ENCODE data around the gene KHDRBS2. TPM values are rescaled to one million over a fixed set of nuclear protein-coding genes. Genes with fewer than 3 reads are reported as not detected.

Gene KHDRBS2
- total RNA-seq, 1 experiment from 2014 or later = 1.2 TPM

GRCh38 chr6:62236784-62237183, 49.2 kb downstream of the KHDRBS2 start:
- H3K27ac Mint-ChIP-seq = no peak overlapping the region
- no peak for TF ChIP-seq JAZF1 (CRISPR knock-in tag; IDR thresholded peaks at IDR 0.05)
- no peak for TF ChIP-seq CTCF (IDR thresholded peaks at IDR 0.05)
- no peak for TF ChIP-seq E2F5 (CRISPR knock-in tag; IDR thresholded peaks at IDR 0.05)
- no peak for TF ChIP-seq RELA (CRISPR knock-in tag; IDR thresholded peaks at IDR 0.05; ENCODE audit: borderline replicate concordance)
- TF ChIP-seq E2F1 (CRISPR knock-in tag; IDR thresholded peaks at IDR 0.05) = no peak
- TF ChIP-seq ZNF423 (CRISPR knock-in tag; IDR thresholded peaks at IDR 0.05) = no peak
- no peak for TF ChIP-seq GTF2I (CRISPR knock-in tag; conservative IDR thresholded peaks at IDR 0.05)
- TF ChIP-seq NR3C1 (CRISPR knock-in tag; conservative IDR thresholded peaks at IDR 0.05; ENCODE audit: low read depth) = no peak
- TF ChIP-seq ZNF121 (CRISPR knock-in tag; IDR thresholded peaks at IDR 0.05) = no peak
- no peak for TF ChIP-seq ETV6 (CRISPR knock-in tag; IDR thresholded peaks at IDR 0.05)
- TF ChIP-seq SP1 (CRISPR knock-in tag; conservative IDR thresholded peaks at IDR 0.05) = no peak
- TF ChIP-seq HMGA2 (CRISPR knock-in tag; IDR thresholded peaks at IDR 0.05) = no peak
- no peak for TF ChIP-seq CREB1 (CRISPR knock-in tag; IDR thresholded peaks at IDR 0.05)
- no peak for TF ChIP-seq ZNF512 (CRISPR knock-in tag; IDR thresholded peaks at IDR 0.05; ENCODE audit: borderline replicate concordance)
- TF ChIP-seq HMGXB4 (CRISPR knock-in tag; IDR thresholded peaks at IDR 0.05) = no peak
- no peak for TF ChIP-seq TCF7 (CRISPR knock-in tag; IDR thresholded peaks at IDR 0.05; ENCODE audit: low read depth)
- no peak for TF ChIP-seq ARID4B (CRISPR knock-in tag; IDR thresholded peaks at IDR 0.05; ENCODE audit: borderline replicate concordance)
- no peak for TF ChIP-seq NFYB (CRISPR knock-in tag; conservative IDR thresholded peaks at IDR 0.05; ENCODE audit: low read depth)
- no peak for TF ChIP-seq ZNF232 (CRISPR knock-in tag; IDR thresholded peaks at IDR 0.05)
- no peak for TF ChIP-seq MAX (CRISPR knock-in tag; IDR thresholded peaks at IDR 0.05)
- no peaks in the 10 kb centered on the region for H3K4me1 Mint-ChIP-seq
- H3K36me3 Mint-ChIP-seq = 0 out of 2 replicates have a peak, but pooled peaks cover 2% of the 10 kb centered on the region
- H3K9me3 Mint-ChIP-seq = peaks cover 30% of the 10 kb centered on the region
- no peak for ATAC-seq
- no peaks in the 10 kb centered on the region; the same call in 1 of the 2 replicates for H3K27me3 Mint-ChIP-seq (ENCODE audit: low read depth)
- H3K4me3 Mint-ChIP-seq = no peak overlapping the region
- POLR2A ChIA-PET = no interaction called here
- CTCF ChIA-PET = no interaction called here
- DNase-seq (ENCODE audit: low spot score) = no peak
